SU-DHL-6 (cell line): ENCODE results near the gene NBPF3.
A peak's percentile ranks its signal among the peaks of the same experiment; 100 is the strongest.
"Not testable (repeated sequence)": the region's sequence is repeated elsewhere in the genome, so short reads cannot be mapped to it uniquely, and the experiment has no call there.

Experiments used
- H2AFZ ChIP-seq: fragments of 200-600 bp; sonication (generic); 2 replicates; pipeline ENCODE4 v1.6.1; 2014; ENCODE audit warnings: low read depth, mild to moderate bottlenecking, moderate library complexity, mixed read lengths, antibody characterized with exemption, low read length; ENCODE audit not compliant: severe bottlenecking
- H3F3A ChIP-seq: fragments of 200-600 bp; shearing (Covaris generic); 2 replicates; pipeline ENCODE4 v1.6.0; 2016; ENCODE audit warnings: antibody characterized with exemption, mild to moderate bottlenecking; ENCODE audit not compliant: insufficient read depth
- H3K27ac ChIP-seq: fragments of 200-600 bp; sonication (generic); 2 replicates; pipeline ENCODE4 v1.5.1; 2016; ENCODE audit warnings: low read depth, mild to moderate bottlenecking, low read length, moderate library complexity, mixed read lengths
- H3K27me3 ChIP-seq: fragments of 200-600 bp; sonication (generic), shearing (Covaris generic); 2 replicates; pipeline ENCODE4 v1.6.0; 2014; ENCODE audit warnings: mild to moderate bottlenecking, low read length
- H3K36me3 ChIP-seq: fragments of 200-600 bp; sonication (generic); 2 replicates; pipeline ENCODE4 v1.6.1; 2014; ENCODE audit warnings: mild to moderate bottlenecking, low read length, mixed read lengths
- H3K4me2 ChIP-seq: fragments of 300-600, 200-600 bp; shearing (Covaris generic), sonication (generic); 2 replicates; pipeline ENCODE4 v1.6.0; 2014; ENCODE audit warnings: low read length, low read depth, mild to moderate bottlenecking; ENCODE audit not compliant: poor library complexity, severe bottlenecking
- H3K4me3 ChIP-seq: fragments of 200-600 bp; sonication (generic); 2 replicates; pipeline ENCODE4 v1.5.1; 2014; ENCODE audit warnings: antibody characterized with exemption, low read length, mild to moderate bottlenecking, mixed read lengths; ENCODE audit not compliant: insufficient read depth, poor library complexity, severe bottlenecking
- H3K79me2 ChIP-seq: fragments of 200-600 bp; sonication (generic); 2 replicates; pipeline ENCODE4 v1.6.1; 2014; ENCODE audit warnings: mild to moderate bottlenecking, low read length, moderate library complexity; ENCODE audit not compliant: insufficient read depth
- H3K9ac ChIP-seq: fragments of 200-600 bp; sonication (generic); 2 replicates; pipeline ENCODE4 v1.7.0; 2014; ENCODE audit warnings: mild to moderate bottlenecking, low read length
- H3K9me2 ChIP-seq: fragments of 200-600 bp; sonication (generic); replicated peaks from 2 replicates; pipeline ENCODE4 v1.6.1; 2014; ENCODE audit warnings: low read length; ENCODE audit not compliant: insufficient read depth
- H3K9me3 ChIP-seq: fragments of 200-600 bp; sonication (generic); 2 replicates; pipeline ENCODE4 v1.6.1; 2014; ENCODE audit warnings: low read length, mixed read lengths; ENCODE audit not compliant: insufficient read depth
- H4K20me1 ChIP-seq: fragments of 200-600 bp; sonication (generic); 2 replicates; pipeline ENCODE4 v1.6.1; 2014; ENCODE audit warnings: low read depth, mild to moderate bottlenecking, antibody characterized with exemption, low read length, moderate library complexity, mixed read lengths
- CTCF ChIP-seq: fragments of 200-600 bp; sonication (generic); IDR thresholded peaks from one replicate; pipeline ENCODE4 v1.5.1; 2017; ENCODE audit warnings: antibody characterized with exemption, mild to moderate bottlenecking, low read length, moderate library complexity; ENCODE audit not compliant: insufficient read depth, poor library complexity, severe bottlenecking
- EZH2phosphoT487 ChIP-seq: fragments of 200-600 bp; sonication (generic), shearing (Covaris generic); conservative IDR thresholded peaks from 2 replicates; pipeline ENCODE4 v1.6.1; 2018; ENCODE audit warnings: mild to moderate bottlenecking, antibody characterized with exemption, low read length, moderate library complexity, mixed read lengths

NBPF3 gene

GRCh38 chr1:21517161-21517589 is 77.2 kb downstream of the NBPF3 start:
- no peak for TF ChIP-seq EZH2phosphoT487
- TF ChIP-seq CTCF = no peak
- Histone ChIP-seq H3K9me3 (no peaks in the 10 kb centered on the region), H3K36me3 (no peaks in the 10 kb centered on the region), H3K9ac (peak overlapping the region; percentile 46; the same call in 1 of the 2 replicates), H3K9me2 (no peaks in the 10 kb centered on the region), H3F3A (peaks cover 64% of the 10 kb centered on the region), H3K27ac (peak overlapping the region; percentile 98), H3K4me2 (peak overlapping the region; percentile 65), H3K27me3 (no peaks in the 10 kb centered on the region), H2AFZ (no peak overlapping the region), H4K20me1 (no peaks in the 10 kb centered on the region), H3K4me3 (peak overlapping the region; percentile 23), H3K79me2 (no peaks in the 10 kb centered on the region; the same call in 1 of the 2 replicates)

GRCh38 chr1:21517660-21518480 is 77.9 kb downstream of the NBPF3 start:
- TF ChIP-seq EZH2phosphoT487 (no peak), CTCF (no peak)
- Histone ChIP-seq H3K4me2 (peak overlapping the region; percentile 65), H4K20me1 (no peaks in the 10 kb centered on the region), H3K4me3 (peak overlapping the region; percentile 23), H3K36me3 (no peaks in the 10 kb centered on the region), H3K9me3 (no peaks in the 10 kb centered on the region), H3K27ac (peak overlapping the region; percentile 98), H3F3A (peaks cover 67% of the 10 kb centered on the region), H3K9ac (peak overlapping the region; percentile 46), H3K9me2 (no peaks in the 10 kb centered on the region), H3K27me3 (no peaks in the 10 kb centered on the region), H2AFZ (no peak overlapping the region), H3K79me2 (no peaks in the 10 kb centered on the region)

- Histone ChIP-seq H3K9me2 (no peaks in the 10 kb centered on the region), H3K27ac (peak overlapping the region; percentile 98), H3K4me2 (peak overlapping the region; percentile 65), H2AFZ (no peak overlapping the region), H3K79me2 (no peaks in the 10 kb centered on the region), H3K9me3 (no peaks in the 10 kb centered on the region), H3K36me3 (no peaks in the 10 kb centered on the region), H3F3A (peaks cover 60% of the 10 kb centered on the region), H4K20me1 (no peaks in the 10 kb centered on the region), H3K27me3 (no peaks in the 10 kb centered on the region), H3K4me3 (peak overlapping the region; percentile 14), H3K9ac (peak overlapping the region; percentile 46)
- TF ChIP-seq EZH2phosphoT487 (no peak), CTCF (no peak)
These were observed 79.0 kb downstream of the NBPF3 start for GRCh38 chr1:21518774-21519455.

GRCh38 chr1:21519486-21520070 is 79.6 kb downstream of the NBPF3 start:
- Histone ChIP-seq H3F3A (peaks cover 55% of the 10 kb centered on the region), H3K4me3 (peak overlapping the region; percentile 14), H3K4me2 (peak overlapping the region; percentile 65), H3K27ac (peak overlapping the region; percentile 98), H3K9ac (peak overlapping the region; percentile 46)
- not testable (repeated sequence) for H2AFZ ChIP-seq, H3K79me2 ChIP-seq, H3K27me3 ChIP-seq, H3K9me3 ChIP-seq, H3K9me2 ChIP-seq, H4K20me1 ChIP-seq, H3K36me3 ChIP-seq
